ENCODE data around the gene TMEM222.

DNA sequence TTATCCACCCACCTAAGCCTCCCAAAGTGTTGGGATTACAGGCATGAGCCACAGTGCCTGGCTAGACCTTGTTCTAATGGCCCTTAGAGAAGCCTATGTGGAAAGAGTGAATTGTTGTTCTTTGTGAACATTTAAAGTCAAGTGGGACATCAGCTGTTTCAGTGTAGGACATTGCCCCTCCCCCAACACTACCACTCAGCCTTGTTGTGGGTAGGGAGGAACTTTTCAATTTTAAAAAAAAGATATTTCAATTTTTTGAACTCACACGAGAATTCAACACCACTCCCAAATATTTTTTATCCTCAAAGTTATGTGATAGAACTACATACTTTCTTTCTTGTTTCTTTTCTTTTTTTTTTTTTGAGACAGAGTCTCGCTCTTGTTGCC is 36.7 kb upstream of the TMEM222 start:
- TF ChIP-seq EZH2 (IDR thresholded peaks at IDR 0.05; ENCODE audit: insufficient read depth, poor library complexity, severe bottlenecking), result no peak
- no peak for TF ChIP-seq EZH2phosphoT487 (IDR thresholded peaks at IDR 0.05; ENCODE audit: insufficient read depth, low read depth)
